Esophagus muscularis mucosa (tissue), 4 donors: ENCODE data around the gene DOK3.

Experiments
- CTCF ChIP-seq, 3 experiments: fragments of 200-600 bp in 2 of 3; fragments of 450-650 bp in 1 of 3; sonication (generic) in 2 of 3; IDR thresholded peaks; one replicate each; pipeline ENCODE4 v1.5.1; 2017 to 2019; ENCODE audit warnings: antibody characterized with exemption in 3 of 3, mild to moderate bottlenecking in 2 of 3, moderate library complexity in 1 of 3
- EP300 ChIP-seq: sonication (generic); formaldehyde crosslinking; IDR thresholded peaks from one replicate; pipeline ENCODE4 v1.6.1; 2017; ENCODE audit warnings: antibody characterized with exemption
- POLR2A ChIP-seq: fragments of 450-650 bp; IDR thresholded peaks from one replicate; pipeline ENCODE4 v1.6.1; 2017; ENCODE audit warnings: antibody characterized with exemption, moderate library complexity, mild to moderate bottlenecking, low read depth
- POLR2AphosphoS5 ChIP-seq, 2 donors: sonication (generic); formaldehyde crosslinking; IDR thresholded peaks; one replicate each; pipeline ENCODE4 v1.6.1; 2017; ENCODE audit warnings: antibody characterized with exemption in 2 of 2

- TF ChIP-seq CTCF (IDR thresholded peaks at IDR 0.05): no peak
- TF ChIP-seq POLR2AphosphoS5 (IDR thresholded peaks at IDR 0.05): peak; percentile 78 to 94
- TF ChIP-seq POLR2A: no peak
- no peak for TF ChIP-seq EP300
Measured at GRCh38 chr5:177546258-177546741, 36.7 kb upstream of the DOK3 start.
